CD4-positive, alpha-beta T cell treated with Interleukin-1 beta for 1 hour (primary cell): ENCODE measurements around the gene CCDC102A.

Experiments used
- DNase-seq, 2 donors: peaks; one replicate each; pipeline ENCODE4 v3.0.0-alpha.2; 2020 to 2022

The CCDC102A gene

GRCh38 chr16:57498031-57498430 lies 38.3 kb downstream of the CCDC102A start:
- DNase-seq, result no peak

- no peak for DNase-seq
These were observed 39.2 kb downstream of the CCDC102A start for GRCh38 chr16:57497121-57497520.

- DNase-seq, result no peak
These were observed 42.6 kb downstream of the CCDC102A start for GRCh38 chr16:57493767-57494166.

- DNase-seq, result no peak
These were observed 47.1 kb downstream of the CCDC102A start for GRCh38 chr16:57489229-57489628.

DNA sequence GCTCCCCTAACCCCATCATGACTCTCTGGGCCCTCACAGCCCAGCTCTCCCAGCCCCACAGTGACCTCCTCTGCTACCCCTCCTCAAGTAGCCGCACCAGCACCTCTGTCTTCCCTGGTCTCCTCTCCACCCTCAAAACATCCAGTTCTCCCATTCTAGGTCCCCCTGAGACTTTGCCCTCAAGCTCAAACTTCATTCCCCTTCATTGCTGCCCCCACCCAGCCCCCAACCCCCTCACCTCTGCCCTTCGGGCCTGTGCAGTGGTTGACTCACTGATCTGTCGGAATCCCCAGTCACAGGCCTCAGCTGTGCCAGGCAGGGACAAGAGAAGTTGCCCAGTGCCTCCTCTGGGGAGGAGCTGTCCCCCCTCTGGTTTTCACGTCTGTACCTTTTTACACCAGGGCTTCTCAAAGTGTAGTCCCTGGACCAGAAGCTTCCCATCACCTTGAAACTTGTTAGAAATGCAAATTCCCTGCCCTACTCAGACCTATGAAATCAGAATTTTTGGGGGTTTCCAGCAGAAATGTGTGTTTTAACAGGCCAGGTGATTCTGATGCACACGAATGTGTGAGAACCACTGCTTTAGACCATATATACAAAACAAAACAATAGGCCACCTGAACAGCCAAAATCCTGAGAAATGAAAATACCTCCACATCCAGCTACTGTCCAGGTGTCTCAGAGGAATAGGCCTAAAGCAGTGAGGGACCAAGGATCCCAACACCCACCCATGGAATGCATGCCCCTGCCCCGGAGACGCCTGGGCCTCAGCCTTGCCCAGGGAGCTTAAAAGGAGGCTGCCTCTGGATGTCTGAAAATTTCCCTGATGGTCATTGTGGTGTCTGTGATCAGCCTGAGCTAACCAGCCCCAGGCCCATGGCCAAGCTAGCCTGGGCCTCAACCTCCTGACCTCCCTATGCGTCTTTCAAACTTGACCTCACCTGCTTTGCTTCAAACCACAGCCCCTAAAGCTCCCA lies 49.2 kb downstream of the CCDC102A start:
- no peak for DNase-seq

GRCh38 chr16:57485916-57486857 lies 50.2 kb downstream of the CCDC102A start, which contains the start of gene DOK4:
Gene DOK4 (minus strand): TSS chr16:57486493. CDS start chr16:57479507, 6,986 bp downstream.
- DNase-seq, result peak; percentile 75 to 81

DNA sequence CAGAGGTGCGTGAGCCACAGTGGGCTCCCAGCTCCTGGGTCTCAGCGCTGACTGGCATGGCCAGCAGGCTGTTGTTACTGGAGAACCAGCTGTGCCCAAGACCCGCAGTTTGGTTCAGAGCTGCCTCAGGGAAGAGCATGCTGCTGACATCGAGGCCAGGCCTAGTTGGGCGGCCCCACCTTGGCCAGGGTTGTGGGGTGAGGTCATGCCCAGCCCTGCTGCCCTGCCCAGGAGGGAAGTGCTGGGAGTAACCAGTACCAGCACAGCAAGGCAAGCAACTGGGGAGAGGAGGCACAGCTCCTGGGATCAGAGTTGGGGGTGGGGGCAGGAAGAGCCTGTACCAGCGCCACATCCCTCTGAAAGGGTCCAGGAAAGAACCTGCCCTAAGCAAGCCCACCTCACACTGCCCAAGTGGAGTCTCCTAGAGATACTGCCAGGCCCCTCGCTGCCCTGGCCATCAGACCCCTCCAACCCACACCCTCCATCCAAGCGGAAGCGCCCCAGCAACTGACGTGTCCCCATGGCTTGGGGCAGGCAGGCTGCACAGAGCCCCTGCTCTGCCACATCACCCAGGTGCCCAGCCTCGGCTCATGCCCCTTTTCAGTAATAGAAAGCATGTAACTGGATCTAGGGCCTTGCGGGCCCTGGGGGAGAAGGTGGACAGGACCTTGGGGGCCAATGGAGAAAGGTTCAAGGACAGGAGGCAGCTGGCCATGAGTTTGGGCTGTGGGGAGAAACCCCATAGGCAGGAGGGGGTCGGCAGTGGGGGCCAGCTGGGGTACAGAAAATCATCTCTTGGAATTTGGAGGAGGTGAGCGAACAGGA lies 51.1 kb downstream of the CCDC102A start:
- no peak for DNase-seq

- no peak for DNase-seq
These were observed 51.8 kb downstream of the CCDC102A start for GRCh38 chr16:57484515-57485005.

DNA sequence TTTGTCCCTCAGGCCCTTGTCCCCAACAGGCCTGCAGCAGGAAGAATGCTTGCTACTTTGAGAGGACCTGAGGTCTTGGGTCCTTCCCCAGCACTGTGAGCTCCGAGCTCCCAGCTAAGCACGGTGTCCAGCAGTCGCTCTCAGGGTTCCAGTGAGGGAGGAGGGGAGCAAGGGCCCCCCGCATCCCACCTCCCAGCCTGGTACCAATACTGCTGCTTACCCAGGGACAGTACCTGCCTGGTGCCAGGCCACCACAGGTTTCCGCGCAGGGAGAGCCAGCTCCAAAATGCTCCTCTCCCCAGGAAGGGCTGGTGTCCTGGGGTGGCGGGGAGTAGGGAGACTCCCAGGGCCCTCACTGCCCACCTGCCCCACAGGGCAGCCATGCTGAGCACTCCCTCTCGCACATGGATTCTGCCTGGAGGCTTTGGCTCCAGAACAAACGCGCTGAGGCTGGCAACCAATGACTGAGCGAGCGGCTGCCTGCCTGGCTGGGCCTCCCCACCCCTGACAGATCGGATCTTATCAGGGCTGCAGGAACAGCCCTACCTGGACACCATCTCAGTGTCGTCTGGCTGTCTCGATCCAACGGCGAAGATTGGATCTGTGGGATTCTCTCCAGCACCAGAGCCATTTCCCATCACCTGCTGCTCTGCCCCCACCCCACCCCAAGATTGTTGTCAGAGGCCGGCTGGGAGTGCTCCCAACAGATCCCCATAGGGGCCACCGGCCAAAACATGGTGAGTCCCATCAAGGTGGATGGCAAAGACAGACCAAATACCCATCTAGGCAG lies 52.5 kb downstream of the CCDC102A start:
- DNase-seq, result no peak

DNA sequence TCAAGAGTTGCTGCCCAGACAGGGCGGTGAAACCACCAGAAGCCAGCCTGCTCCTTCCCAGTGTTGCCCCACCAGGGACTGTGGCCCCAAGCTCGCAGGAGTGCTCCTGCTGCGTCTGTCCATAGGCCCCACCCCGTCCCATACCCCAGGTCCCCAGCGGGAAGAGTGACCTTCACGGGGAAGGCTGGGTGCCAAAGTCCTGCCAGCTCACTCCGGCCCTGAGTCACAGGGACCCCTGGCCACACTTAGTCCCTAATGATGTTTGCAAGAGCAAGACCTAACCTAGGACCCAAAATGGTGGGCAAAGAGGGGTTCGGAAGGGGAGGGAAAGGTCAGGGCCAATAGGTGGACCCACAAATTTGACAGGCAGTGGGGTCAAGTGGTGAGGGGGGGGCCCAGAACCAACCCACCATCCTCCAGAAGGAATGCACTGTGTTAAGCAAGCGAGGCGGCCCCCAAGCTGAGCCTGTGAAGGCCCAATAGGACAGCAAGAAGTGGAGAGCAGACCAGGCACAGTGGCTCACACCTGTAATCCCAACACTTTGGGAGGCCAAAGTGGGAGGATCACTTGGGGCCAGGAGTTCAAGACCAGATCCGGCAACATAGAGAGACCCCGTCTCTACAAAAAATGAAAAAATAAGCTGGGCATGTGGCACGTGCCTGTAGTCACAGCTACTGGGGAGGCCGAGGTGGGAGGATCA lies 53.4 kb downstream of the CCDC102A start:
- DNase-seq, result no peak

GRCh38 chr16:57481421-57481820 lies 55.0 kb downstream of the CCDC102A start:
- DNase-seq, result no peak

GRCh38 chr16:57480754-57481230 lies 55.6 kb downstream of the CCDC102A start:
- DNase-seq, result no peak

- no peak for DNase-seq
These were observed 56.2 kb downstream of the CCDC102A start for GRCh38 chr16:57479976-57480753.

GRCh38 chr16:57479205-57479975 lies 57.0 kb downstream of the CCDC102A start:
- DNase-seq, result no peak

DNA sequence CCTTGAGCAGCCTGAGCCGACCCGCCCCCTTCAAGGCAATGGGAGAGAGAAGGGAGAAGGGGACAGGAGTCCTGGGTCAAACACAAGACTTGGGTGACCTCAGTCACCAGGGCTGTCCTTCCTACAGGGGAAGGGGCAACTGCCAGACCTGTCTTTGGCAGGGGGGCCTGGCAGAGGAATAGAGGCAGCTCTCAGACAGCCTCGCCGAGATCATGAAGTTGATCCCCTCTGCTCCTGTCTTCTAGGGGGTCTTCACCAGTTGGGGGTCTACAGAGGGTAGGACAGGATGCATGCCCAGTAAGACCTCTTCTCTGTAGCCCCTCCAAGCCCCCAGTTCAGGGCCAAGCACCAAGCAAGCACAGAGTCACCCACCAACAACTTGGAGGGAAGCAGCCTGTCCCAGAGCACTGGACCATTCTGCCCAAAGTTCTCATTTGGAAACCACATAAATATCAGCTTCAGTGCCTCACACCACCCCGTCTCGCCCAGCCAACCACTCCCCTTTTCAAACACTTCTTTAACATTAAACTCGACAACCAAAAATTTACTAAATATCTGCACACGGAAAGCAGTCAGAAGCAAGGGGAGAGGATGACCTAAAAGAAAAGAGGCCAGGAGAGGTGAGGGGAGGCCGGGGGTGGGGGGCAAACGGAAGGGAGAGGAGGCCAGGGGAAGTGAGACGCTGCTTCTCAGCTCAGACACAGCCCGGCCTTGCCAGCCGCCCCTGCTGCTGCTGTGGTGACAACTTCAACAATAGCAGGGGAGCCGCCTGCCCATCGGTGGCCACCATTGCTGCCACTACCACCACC lies 57.8 kb downstream of the CCDC102A start:
- DNase-seq, result no peak

GRCh38 chr16:57477531-57478202 lies 58.7 kb downstream of the CCDC102A start:
- no peak for DNase-seq
